Panc1 (cell line): Measurements from ENCODE around the gene SYTL3. TPM values are rescaled to one million over a fixed set of nuclear protein-coding genes. Genes with fewer than 3 reads are reported as not detected.

Experiments
- ATAC-seq: fragments of 200-7000 bp; cut with Tn5 transposase; 2 replicates; pipeline ENCODE4 v1.9.1; 2020; ENCODE audit warnings: mild to moderate bottlenecking, moderate library complexity
- BruUV-seq: library from RNA; stranded (reverse); fragments of 400-500 nt; replicated peaks from 2 replicates; lab custom pipeline; 2021; lab: Mats Ljungman, UMichigan
- CTCF ChIA-PET: fragments of 300-600 bp; sonication (Branson Sonifier 250); formaldehyde crosslinking; loops from one replicate; lab custom pipeline; 2022; ENCODE audit warnings: antibody characterized with exemption; lab: Charles Lee
- POLR2A ChIA-PET: fragments of 300-600 bp; sonication (Branson Sonifier 250); formaldehyde crosslinking; loops from one replicate; lab custom pipeline; 2022; ENCODE audit warnings: antibody characterized with exemption; lab: Charles Lee
- DNase-seq: peaks from one replicate; pipeline ENCODE4 v3.0.0-alpha.2; 2010; ENCODE audit warnings: low read depth, low spot score
- H3K27ac ChIP-seq: 2 replicates; pipeline ENCODE4 v1.5.1; 2011; ENCODE audit warnings: mild to moderate bottlenecking, low read length, inconsistent platforms
- H3K27me3 ChIP-seq: fragments of 200-500 bp; sonication (Bioruptor generic); 2 replicates; pipeline ENCODE4 v1.6.0; 2014; ENCODE audit warnings: low read length, inconsistent platforms; ENCODE audit not compliant: control insufficient read depth, insufficient read depth
- H3K36me3 ChIP-seq: fragments of 200-500 bp; sonication (Bioruptor generic); 2 replicates; pipeline ENCODE4 v1.5.1; 2014; ENCODE audit warnings: inconsistent platforms, mild to moderate bottlenecking, low read length, moderate library complexity; ENCODE audit not compliant: control insufficient read depth, insufficient read depth
- H3K4me1 ChIP-seq: 2 replicates; pipeline ENCODE4 v1.5.1; 2011; ENCODE audit warnings: inconsistent platforms, mild to moderate bottlenecking, low read length, moderate library complexity; ENCODE audit not compliant: control insufficient read depth, insufficient read depth
- H3K4me3 ChIP-seq, 2 experiments: 2 replicates each; pipeline ENCODE4 v1.5.1; 2011 to 2012; ENCODE audit warnings: low read depth in 2 of 2, low read length in 2 of 2, mild to moderate bottlenecking in 2 of 2, inconsistent platforms in 1 of 2, moderate library complexity in 1 of 2
- H3K9me3 ChIP-seq: fragments of 200-500 bp; sonication (Bioruptor generic); 2 replicates; pipeline ENCODE4 v1.5.1; 2014; ENCODE audit warnings: low read depth, mild to moderate bottlenecking, inconsistent platforms, low read length, moderate library complexity; ENCODE audit not compliant: control insufficient read depth, insufficient read depth
- POLR2AphosphoS5 ChIP-seq: IDR thresholded peaks from 2 replicates; pipeline ENCODE4 v1.6.1; 2012; ENCODE audit warnings: mild to moderate bottlenecking, low read depth, low read length, moderate library complexity
- SIN3A ChIP-seq: IDR thresholded peaks from 2 replicates; pipeline ENCODE4 v1.6.1; 2012; ENCODE audit warnings: low read depth, mild to moderate bottlenecking, low read length, moderate library complexity, borderline replicate concordance; ENCODE audit not compliant: insufficient read depth
- TCF7L2 ChIP-seq: IDR thresholded peaks from 2 replicates; pipeline ENCODE4 v1.6.1; 2011; ENCODE audit warnings: mild to moderate bottlenecking, low read depth, low read length, inconsistent platforms
- in situ Hi-C: cut with HindIII; loops from 2 replicates; pipeline ENCODE4 v1.10.0; 2016; ENCODE audit warnings: low sequenced_read_pairs, low pct_unique_long_range_greater_than_20kb
- intact Hi-C: fragments of 100-400 bp; cut with micrococcal nuclease; formaldehyde crosslinking; loops from one replicate; pipeline ENCODE4 v1.10.0; 2022; ENCODE audit not compliant: unreplicated experiment
- total RNA-seq: library from RNA; stranded (reverse); gene quantifications from one replicate; pipeline ENCODE4 v1.2.1, GENCODE V29; 2021; ENCODE audit not compliant: unreplicated experiment
- TF ChIP-seq, protein P1 (sequence below), 2 experiments: IDR thresholded peaks; 2 replicates each; pipeline ENCODE4 v1.6.1; 2011 to 2012; ENCODE audit warnings: low read depth in 2 of 2, control low read depth in 1 of 2, low read length in 1 of 2, mild to moderate bottlenecking in 1 of 2, moderate library complexity in 1 of 2; ENCODE audit not compliant: insufficient read depth in 1 of 2
- TF ChIP-seq, protein P2 (sequence below): fragments of 450-650 bp; IDR thresholded peaks from 2 replicates; pipeline ENCODE4 v1.5.1; 2017; ENCODE audit warnings: mild to moderate bottlenecking

The SYTL3 gene
- total RNA-seq, 1 experiment from 2014 or later, result 1.4 TPM

DNA sequence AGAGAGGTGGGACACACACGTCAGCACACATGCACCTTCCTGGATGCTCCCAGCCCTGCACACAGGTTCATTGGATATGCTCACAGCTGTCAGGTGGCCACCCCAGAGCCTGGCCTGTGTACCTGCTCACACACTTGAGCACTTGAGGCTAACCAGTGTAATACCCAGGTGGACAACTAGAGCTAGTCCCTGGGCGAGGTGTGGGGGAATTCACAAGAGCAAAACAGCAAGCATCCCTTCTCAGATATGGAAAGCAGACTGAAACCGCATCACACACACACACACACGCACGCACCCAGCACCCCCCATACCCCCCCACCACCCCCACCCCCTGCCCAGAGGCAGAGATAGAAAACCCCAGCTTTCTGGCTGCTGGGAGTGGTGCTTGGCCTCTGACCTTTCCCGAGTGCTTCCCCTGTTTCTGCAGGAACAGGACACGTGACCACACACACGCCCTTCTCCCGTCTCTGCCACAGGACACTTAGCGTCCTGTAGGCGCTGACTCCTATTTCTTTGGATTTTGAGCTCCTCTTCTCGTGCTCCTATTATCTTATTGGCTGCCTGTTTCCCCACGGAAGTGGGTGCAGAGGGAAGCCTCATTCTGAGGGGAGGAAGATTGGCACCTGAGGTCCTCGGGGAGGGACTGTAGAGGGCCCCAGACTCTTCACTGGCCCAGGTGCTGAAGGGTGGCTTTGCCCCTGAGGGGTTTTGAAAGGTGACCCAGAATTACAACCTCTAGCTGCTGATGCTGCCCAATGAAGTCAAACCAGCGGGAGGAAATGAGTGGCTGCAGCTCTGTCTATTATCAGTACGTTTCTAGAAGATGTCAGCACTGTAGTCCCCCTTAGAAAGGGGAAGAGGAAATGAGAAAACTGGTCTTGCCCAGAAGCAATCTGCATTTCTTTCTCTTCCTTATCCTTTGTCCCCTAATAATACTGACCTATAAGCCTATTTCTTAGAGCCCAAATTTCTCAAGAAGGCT, 65.8 kb downstream of the SYTL3 start:
- H3K27me3 ChIP-seq, result no peaks in the 10 kb centered on the region
- ATAC-seq (no peak), DNase-seq (no peak)
- BruUV-seq, result no TSS peak
- no peaks in the 10 kb centered on the region for H3K36me3 ChIP-seq
- TF ChIP-seq, protein P1, sequence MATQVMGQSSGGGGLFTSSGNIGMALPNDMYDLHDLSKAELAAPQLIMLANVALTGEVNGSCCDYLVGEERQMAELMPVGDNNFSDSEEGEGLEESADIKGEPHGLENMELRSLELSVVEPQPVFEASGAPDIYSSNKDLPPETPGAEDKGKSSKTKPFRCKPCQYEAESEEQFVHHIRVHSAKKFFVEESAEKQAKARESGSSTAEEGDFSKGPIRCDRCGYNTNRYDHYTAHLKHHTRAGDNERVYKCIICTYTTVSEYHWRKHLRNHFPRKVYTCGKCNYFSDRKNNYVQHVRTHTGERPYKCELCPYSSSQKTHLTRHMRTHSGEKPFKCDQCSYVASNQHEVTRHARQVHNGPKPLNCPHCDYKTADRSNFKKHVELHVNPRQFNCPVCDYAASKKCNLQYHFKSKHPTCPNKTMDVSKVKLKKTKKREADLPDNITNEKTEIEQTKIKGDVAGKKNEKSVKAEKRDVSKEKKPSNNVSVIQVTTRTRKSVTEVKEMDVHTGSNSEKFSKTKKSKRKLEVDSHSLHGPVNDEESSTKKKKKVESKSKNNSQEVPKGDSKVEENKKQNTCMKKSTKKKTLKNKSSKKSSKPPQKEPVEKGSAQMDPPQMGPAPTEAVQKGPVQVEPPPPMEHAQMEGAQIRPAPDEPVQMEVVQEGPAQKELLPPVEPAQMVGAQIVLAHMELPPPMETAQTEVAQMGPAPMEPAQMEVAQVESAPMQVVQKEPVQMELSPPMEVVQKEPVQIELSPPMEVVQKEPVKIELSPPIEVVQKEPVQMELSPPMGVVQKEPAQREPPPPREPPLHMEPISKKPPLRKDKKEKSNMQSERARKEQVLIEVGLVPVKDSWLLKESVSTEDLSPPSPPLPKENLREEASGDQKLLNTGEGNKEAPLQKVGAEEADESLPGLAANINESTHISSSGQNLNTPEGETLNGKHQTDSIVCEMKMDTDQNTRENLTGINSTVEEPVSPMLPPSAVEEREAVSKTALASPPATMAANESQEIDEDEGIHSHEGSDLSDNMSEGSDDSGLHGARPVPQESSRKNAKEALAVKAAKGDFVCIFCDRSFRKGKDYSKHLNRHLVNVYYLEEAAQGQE (IDR thresholded peaks at IDR 0.05; ENCODE audit: insufficient read depth in 1 of 2, low read depth in 2 of 2, low read length in 1 of 2), result no peak
- no peak for TF ChIP-seq TCF7L2
- no peak for TF ChIP-seq SIN3A
- TF ChIP-seq POLR2AphosphoS5, result no peak
- TF ChIP-seq, protein P2, sequence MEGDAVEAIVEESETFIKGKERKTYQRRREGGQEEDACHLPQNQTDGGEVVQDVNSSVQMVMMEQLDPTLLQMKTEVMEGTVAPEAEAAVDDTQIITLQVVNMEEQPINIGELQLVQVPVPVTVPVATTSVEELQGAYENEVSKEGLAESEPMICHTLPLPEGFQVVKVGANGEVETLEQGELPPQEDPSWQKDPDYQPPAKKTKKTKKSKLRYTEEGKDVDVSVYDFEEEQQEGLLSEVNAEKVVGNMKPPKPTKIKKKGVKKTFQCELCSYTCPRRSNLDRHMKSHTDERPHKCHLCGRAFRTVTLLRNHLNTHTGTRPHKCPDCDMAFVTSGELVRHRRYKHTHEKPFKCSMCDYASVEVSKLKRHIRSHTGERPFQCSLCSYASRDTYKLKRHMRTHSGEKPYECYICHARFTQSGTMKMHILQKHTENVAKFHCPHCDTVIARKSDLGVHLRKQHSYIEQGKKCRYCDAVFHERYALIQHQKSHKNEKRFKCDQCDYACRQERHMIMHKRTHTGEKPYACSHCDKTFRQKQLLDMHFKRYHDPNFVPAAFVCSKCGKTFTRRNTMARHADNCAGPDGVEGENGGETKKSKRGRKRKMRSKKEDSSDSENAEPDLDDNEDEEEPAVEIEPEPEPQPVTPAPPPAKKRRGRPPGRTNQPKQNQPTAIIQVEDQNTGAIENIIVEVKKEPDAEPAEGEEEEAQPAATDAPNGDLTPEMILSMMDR, result no peak
- POLR2A ChIA-PET, result no interaction called here
- no peak overlapping the region for H3K27ac ChIP-seq
- in situ Hi-C loops (no loop called here), intact Hi-C loops (loop anchor here (10.0 kb wide), 1 partner anchor 419 kb away; no protein-coding TSS in a partner anchor)
- H3K4me1 ChIP-seq, result no peaks in the 10 kb centered on the region
- no peak overlapping the region for H3K4me3 ChIP-seq
- CTCF ChIA-PET, result no interaction called here
- no peaks in the 10 kb centered on the region for H3K9me3 ChIP-seq

DNA sequence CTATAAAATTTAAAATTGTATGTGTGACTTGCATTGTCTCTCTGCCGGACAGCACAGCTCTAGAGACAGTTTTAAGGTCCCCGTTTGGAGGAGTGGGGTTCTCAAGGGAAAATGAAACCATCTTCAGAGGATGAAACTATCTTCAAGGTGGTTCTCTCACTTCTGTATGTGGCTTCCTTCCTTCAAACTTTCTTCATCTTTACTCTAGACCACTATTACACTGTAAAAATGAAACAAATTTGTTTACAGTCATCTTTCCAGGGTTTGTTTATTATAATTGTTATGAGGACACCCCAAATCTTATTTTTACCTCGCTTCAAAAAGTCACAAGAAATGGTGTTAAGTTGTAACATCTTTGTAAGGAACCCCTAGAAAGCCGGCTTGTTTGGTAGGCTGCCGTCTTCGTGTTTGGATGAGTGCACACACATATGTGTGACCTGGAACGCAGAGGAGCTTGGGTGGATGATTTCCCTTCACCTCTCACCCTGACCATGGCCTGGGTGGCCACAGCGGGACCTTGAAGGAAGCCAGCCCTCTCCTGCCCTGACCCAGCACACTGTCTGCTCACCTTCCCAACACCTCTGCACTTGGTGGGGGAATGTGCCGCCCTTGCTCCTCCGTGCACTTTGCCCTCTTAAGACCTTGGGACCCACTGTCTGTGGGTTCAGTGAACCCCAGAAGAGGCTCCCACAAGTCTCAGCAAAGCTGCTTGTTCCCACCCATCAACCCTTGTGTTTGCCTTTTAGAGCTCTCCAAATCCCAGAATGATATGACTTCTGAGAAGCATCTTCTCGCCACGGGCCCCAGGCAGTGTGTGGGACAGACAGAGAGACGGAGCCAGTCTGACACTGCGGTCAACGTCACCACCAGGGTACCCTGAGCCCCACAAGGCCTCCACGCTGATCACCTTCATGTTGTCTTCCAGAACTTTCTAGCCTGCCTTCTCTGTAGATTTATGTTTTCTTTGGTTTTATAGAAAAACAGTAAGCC, 67.8 kb downstream of the SYTL3 start:
- H3K4me1 ChIP-seq, result no peaks in the 10 kb centered on the region
- POLR2A ChIA-PET, result interaction anchor here (0.7 kb wide), 1 partner anchor 38 kb away, joined by 3 read pairs; no protein-coding TSS in a partner anchor

More for the DNA sequence above, 67.8 kb downstream of the SYTL3 start:
- Histone ChIP-seq H3K36me3 (no peaks in the 10 kb centered on the region), H3K9me3 (no peaks in the 10 kb centered on the region), H3K4me3 (no peak overlapping the region), H3K27ac (no peak overlapping the region), H3K27me3 (no peaks in the 10 kb centered on the region)
- in situ Hi-C loops (no loop called here), intact Hi-C loops (loop anchor here (10.0 kb wide), 1 partner anchor 417 kb away; no protein-coding TSS in a partner anchor)
- CTCF ChIA-PET, result interaction anchor here (0.6 to 1.0 kb wide), 4 partner anchors 10 to 387 kb away, joined by 3 to 4 read pairs (median 3); no protein-coding TSS in a partner anchor
- ATAC-seq (no peak), DNase-seq (no peak)
- BruUV-seq, result no TSS peak
- TF ChIP-seq POLR2AphosphoS5 (no peak), SIN3A (no peak), TCF7L2 (no peak)
- TF ChIP-seq, protein P2, result no peak
- TF ChIP-seq, protein P1 (IDR thresholded peaks at IDR 0.05; ENCODE audit: insufficient read depth in 1 of 2, low read depth in 2 of 2, low read length in 1 of 2), result no peak
